Ishikawa (cell line): ENCODE results near the gene MAP3K8.

ENCODE experiments used
- FOXM1 ChIP-seq: IDR thresholded peaks from 2 replicates; pipeline ENCODE4 v1.6.1; 2012; ENCODE audit warnings: low read depth, borderline replicate concordance
- RAD21 ChIP-seq: IDR thresholded peaks from 2 replicates; pipeline ENCODE4 v1.6.1; 2012; ENCODE audit warnings: low read depth
- TAF1 ChIP-seq: IDR thresholded peaks from 2 replicates; pipeline ENCODE4 v1.6.1; 2012; ENCODE audit warnings: low read depth, mild to moderate bottlenecking
- YY1 ChIP-seq: IDR thresholded peaks from 2 replicates; pipeline ENCODE4 v1.6.1; 2012; ENCODE audit warnings: low read depth
- TF ChIP-seq, protein P1 (sequence below): IDR thresholded peaks from 2 replicates; pipeline ENCODE4 v1.6.1; 2012

- no peak for TF ChIP-seq RAD21
- no peak for TF ChIP-seq TAF1
- no peak for TF ChIP-seq YY1
- TF ChIP-seq, protein P1, sequence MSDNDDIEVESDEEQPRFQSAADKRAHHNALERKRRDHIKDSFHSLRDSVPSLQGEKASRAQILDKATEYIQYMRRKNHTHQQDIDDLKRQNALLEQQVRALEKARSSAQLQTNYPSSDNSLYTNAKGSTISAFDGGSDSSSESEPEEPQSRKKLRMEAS = no peak
- TF ChIP-seq FOXM1 = no peak
These were observed 11.8 kb upstream of the MAP3K8 start for GRCh38 chr10:30422151-30422695.
